Activated naive CD8-positive, alpha-beta T cell treated with anti-CD3 and anti-CD28 coated beads, Interleukin-2, amount 10 ng/mL, durations not matched to agents 7 days and 5 days (primary cell): ENCODE results near the gene ATXN1. TPM values are rescaled to one million over a fixed set of nuclear protein-coding genes. Genes with fewer than 3 reads are reported as not detected.

ENCODE experiments used
- ATAC-seq: fragments of 150-1000 bp; cut with Tn5 transposase; one replicate; pipeline ENCODE4 v1.10.0; 2021; ENCODE audit warnings: low read depth, moderate library complexity
- POLR2A ChIA-PET: fragments of 350-600 bp; sonication (Branson Sonifier 250); formaldehyde crosslinking; loops from one replicate; lab custom pipeline; 2021; ENCODE audit warnings: antibody characterized with exemption; lab: Charles Lee
- DNase-seq: peaks from one replicate; pipeline ENCODE4 v3.0.0; 2021
- H3K27ac Mint-ChIP-seq: one replicate; pipeline ENCODE4 v1.8.0; 2022; ENCODE audit warnings: mild to moderate bottlenecking, mixed read lengths
- H3K27me3 Mint-ChIP-seq: one replicate; pipeline ENCODE4 v1.8.0; 2022; ENCODE audit warnings: mild to moderate bottlenecking, moderate library complexity, mixed read lengths
- H3K36me3 Mint-ChIP-seq: one replicate; pipeline ENCODE4 v1.8.0; 2021; ENCODE audit warnings: mild to moderate bottlenecking, mixed read lengths
- H3K4me1 Mint-ChIP-seq: one replicate; pipeline ENCODE4 v1.8.0; 2021; ENCODE audit warnings: mixed read lengths
- H3K4me3 Mint-ChIP-seq: one replicate; pipeline ENCODE4 v1.8.0; 2022; ENCODE audit warnings: mild to moderate bottlenecking, moderate library complexity, mixed read lengths
- H3K9me3 Mint-ChIP-seq: one replicate; pipeline ENCODE4 v1.8.0; 2021; ENCODE audit warnings: mixed read lengths
- total RNA-seq, 2 experiments: library from RNA; stranded (reverse); gene quantifications; one replicate each; pipeline ENCODE4 v1.2.3, GENCODE V29; 2021

Gene ATXN1
- total RNA-seq, 2 experiments from 2014 or later = 63.6 to 67.2 TPM

DNA sequence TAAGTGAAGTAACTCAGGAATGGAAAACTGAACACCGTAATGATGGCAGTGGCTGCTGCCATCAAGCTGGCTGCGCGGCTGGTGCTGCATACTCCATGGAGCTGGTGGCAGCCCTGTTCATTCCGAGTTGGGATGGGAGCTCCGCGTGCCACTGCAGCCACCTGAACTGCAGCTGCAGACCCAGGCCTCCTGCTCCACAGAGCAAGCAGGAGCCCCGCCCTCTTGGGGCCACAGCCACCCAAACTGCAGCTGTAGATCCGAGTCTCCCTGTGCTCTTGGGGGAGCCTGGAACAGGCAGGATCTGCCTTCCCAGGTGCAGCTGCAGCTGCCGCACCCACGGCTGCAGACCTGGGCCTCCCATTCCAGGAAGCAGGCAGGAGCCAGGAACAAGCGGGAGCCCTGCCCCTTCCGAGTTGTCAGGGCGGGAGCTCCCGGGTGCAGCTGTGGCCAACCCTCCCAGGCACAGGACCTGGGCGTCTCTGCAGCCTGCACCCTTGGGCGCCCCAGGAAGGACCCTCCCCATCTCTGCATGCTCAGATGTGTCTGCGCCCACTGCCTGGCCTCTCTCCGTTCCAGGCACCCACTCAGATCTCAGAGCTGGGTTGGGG is 402.6 kb downstream of the ATXN1 start:
- no peak for DNase-seq
- H3K4me1 Mint-ChIP-seq = no peaks in the 10 kb centered on the region
- no peaks in the 10 kb centered on the region for H3K36me3 Mint-ChIP-seq
- no peaks in the 10 kb centered on the region for H3K27me3 Mint-ChIP-seq
- no peaks in the 10 kb centered on the region for H3K9me3 Mint-ChIP-seq
- no peak overlapping the region for H3K27ac Mint-ChIP-seq
- POLR2A ChIA-PET = no interaction called here
- no peak overlapping the region for H3K4me3 Mint-ChIP-seq
- no peak for ATAC-seq

DNA sequence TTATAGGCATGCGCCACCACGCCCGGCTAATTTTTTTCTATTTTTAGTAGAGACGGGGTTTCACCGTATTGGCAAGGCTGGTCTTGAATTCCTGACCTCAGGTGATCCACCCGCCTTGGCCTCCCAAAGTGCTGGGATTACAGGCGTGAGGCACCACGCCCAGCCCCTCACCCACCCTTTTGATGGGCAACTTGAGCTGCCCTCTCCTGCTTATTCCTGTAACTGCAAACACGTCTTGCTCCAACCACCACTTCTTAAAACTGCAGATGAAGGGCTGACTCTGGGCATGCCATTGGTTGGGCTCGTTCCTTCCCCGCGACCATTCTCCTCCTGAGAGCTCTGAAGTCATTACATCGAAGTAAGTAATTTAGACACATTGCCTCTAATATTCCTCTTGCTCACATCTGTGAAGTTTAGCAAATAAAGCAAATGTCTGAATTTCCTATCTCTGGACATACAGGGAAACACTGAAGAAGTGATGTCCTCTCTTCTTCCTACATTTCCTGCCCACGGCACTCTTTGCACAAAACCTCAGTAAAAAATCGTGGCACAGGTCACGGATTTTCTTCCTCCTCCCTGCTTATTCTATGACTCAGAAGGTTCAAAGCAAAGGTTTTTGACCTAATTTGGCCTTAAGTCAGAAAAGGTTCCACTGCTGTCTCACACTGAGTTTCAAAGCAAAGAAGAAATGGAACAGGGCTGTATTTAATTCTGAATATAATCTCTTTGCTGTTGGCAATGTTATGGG is 405.4 kb downstream of the ATXN1 start:
- Mint-ChIP-seq H3K9me3 (no peaks in the 10 kb centered on the region), H3K27ac (peak overlapping the region; percentile 8), H3K4me3 (no peak overlapping the region)

DNA sequence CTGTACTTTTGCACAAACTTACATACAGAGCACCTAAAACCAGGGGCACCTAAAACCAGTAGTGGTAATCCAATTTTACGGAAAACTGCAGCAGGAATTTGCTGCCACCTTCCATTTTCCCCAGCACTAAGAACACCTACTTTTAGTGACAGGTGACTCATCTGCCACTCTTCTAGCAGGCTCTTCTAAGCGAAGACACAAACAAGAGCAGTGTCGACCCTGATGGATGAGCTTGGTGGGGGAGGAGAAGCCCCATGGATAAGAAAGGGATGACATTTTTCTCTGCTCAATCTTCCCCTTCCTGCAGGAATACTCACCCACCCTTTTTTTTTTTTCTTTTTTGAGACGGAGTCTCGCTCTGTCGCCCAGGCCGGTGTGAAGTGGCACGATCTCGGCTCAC is 406.0 kb downstream of the ATXN1 start:
- Mint-ChIP-seq H3K4me3 (no peak overlapping the region), H3K36me3 (no peaks in the 10 kb centered on the region), H3K4me1 (peaks cover 2% of the 10 kb centered on the region), H3K27ac (no peak overlapping the region), H3K9me3 (no peaks in the 10 kb centered on the region), H3K27me3 (no peaks in the 10 kb centered on the region)
- DNase-seq (no peak), ATAC-seq (no peak)
- POLR2A ChIA-PET = no interaction called here

More for the DNA sequence above, 405.4 kb downstream of the ATXN1 start:
- Mint-ChIP-seq H3K36me3 (no peaks in the 10 kb centered on the region), H3K27me3 (no peaks in the 10 kb centered on the region), H3K4me1 (peaks cover 2% of the 10 kb centered on the region)
- DNase-seq (no peak), ATAC-seq (no peak)
- POLR2A ChIA-PET = no interaction called here

DNA sequence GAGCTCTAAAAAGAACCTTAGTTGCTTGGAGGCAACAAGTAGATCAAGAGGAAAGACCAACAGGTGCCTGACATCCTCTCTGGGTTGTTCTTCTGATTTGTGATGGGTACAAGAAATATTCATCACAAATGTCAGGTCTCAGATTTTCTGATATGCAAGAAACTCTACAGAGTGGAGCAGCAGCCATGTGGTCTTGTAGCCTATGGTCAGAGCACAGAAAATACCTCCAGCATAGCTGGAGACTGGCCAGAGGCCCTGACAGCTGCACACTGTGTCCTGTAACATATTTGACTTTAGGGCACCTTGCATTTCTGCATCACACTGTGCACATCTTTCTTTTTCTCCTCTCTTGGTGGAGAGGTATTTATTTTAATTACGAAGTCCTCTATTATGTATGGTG is 406.6 kb downstream of the ATXN1 start:
- Mint-ChIP-seq H3K4me1 (peaks cover 2% of the 10 kb centered on the region), H3K4me3 (no peak overlapping the region), H3K27ac (no peak overlapping the region), H3K36me3 (no peaks in the 10 kb centered on the region), H3K27me3 (no peaks in the 10 kb centered on the region), H3K9me3 (no peaks in the 10 kb centered on the region)
- POLR2A ChIA-PET = no interaction called here
- DNase-seq (no peak), ATAC-seq (no peak)

DNA sequence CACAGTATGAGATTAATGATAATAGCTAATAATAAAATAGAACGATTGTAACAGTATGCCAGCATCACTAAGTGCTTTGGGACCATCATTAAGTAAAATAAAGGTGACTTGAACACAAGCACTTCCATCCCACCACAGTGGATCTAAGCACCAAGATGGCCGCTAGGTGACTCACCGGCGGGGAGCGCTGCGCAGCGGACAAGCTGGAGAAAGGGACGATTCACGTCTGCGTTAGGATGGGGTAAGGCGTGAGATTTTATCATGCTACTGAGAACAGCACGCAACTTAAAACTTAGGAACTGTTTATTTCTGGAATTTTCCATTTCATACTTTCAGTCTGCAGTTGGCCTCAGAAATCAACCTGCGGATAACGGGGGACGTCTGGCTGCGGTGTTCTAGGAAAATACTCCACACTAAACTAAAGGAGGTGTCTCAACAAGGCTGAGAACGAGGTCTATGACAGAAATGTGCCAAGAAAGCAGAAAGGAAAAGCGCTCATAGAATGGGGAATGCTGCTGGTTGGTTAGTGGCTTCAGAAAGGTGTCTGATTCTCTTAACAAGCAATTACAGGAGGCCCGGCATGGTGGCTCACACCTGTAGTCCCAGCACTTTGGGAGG is 408.3 kb downstream of the ATXN1 start:
- Mint-ChIP-seq H3K9me3 (no peaks in the 10 kb centered on the region), H3K4me3 (no peak overlapping the region), H3K27ac (no peak overlapping the region), H3K36me3 (no peaks in the 10 kb centered on the region), H3K4me1 (peaks cover 2% of the 10 kb centered on the region), H3K27me3 (no peaks in the 10 kb centered on the region)
- DNase-seq (no peak), ATAC-seq (no peak)
- POLR2A ChIA-PET = no interaction called here

DNA sequence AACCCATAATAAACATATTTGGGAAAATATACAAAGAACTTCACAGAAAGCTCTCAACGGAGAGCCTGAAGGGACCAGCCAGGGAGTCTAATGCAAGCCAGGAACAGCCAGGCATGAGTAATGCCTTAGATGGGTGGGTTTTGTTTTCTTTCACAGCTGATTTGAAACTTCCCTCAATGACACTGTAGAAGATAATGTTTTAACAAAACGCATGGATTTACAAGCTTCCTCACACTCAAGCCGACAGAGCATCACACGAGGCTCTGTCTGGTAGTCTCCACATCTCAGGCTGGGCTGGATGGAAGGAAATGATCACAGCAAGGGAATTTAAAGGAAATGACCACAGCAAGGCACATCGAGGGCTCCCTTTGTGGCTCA is 409.0 kb downstream of the ATXN1 start:
- POLR2A ChIA-PET = interaction anchor here (0.6 kb wide), 1 partner anchor 138 kb away, joined by 3 read pairs; no protein-coding TSS in a partner anchor
- no peaks in the 10 kb centered on the region for H3K36me3 Mint-ChIP-seq
- no peak overlapping the region for H3K4me3 Mint-ChIP-seq
- H3K4me1 Mint-ChIP-seq = peaks cover 2% of the 10 kb centered on the region
- no peaks in the 10 kb centered on the region for H3K27me3 Mint-ChIP-seq
- no peaks in the 10 kb centered on the region for H3K9me3 Mint-ChIP-seq
- ATAC-seq (no peak), DNase-seq (no peak)
- H3K27ac Mint-ChIP-seq = no peak overlapping the region

DNA sequence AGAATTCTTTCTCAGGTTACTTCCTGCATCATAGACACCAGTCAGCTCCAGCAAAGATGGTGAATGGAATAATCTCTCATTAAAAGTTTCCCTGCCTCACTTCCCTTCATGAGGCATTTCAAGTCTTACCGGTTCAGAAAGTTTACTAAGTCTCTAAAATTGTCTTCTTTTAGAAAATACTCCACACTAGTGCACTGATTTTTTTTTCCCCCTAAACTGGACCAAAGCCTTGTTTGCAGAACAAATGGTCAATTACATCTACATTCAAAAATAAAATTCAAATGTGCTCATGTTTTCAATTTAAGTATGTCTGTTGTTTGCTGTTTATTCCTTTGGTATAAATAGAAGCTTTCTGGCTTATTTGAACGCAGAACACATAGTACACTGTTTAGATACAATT is 411.7 kb downstream of the ATXN1 start:
- Mint-ChIP-seq H3K4me1 (peaks cover 2% of the 10 kb centered on the region), H3K27ac (no peak overlapping the region), H3K9me3 (no peaks in the 10 kb centered on the region), H3K4me3 (no peak overlapping the region), H3K27me3 (no peaks in the 10 kb centered on the region), H3K36me3 (no peaks in the 10 kb centered on the region)
- ATAC-seq (no peak), DNase-seq (no peak)
- POLR2A ChIA-PET = no interaction called here

DNA sequence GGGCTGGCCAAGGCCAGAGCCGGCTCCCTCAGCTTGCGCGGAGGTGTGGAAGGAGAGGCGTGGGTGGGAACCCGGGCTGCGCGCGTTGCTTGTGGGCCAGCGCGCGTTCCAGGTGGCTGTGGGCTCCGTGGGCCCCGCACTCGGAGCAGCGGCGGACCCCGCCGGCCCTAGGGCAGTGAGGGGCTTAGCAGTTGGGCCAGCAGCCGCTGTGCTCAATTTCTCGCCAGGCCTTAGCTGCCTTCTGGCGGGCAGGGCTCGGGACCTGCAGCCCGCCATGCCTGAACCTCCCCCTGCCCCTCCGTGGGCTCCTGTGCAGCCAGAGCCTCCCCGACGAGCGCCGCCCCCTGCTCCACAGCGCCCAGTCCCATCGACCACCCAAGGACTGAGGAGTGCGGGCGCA is 414.4 kb downstream of the ATXN1 start:
- H3K36me3 Mint-ChIP-seq = no peaks in the 10 kb centered on the region
- no peak overlapping the region for H3K27ac Mint-ChIP-seq
- no peak for DNase-seq
- ATAC-seq = no peak
- H3K27me3 Mint-ChIP-seq = no peaks in the 10 kb centered on the region
- no peaks in the 10 kb centered on the region for H3K9me3 Mint-ChIP-seq
- H3K4me1 Mint-ChIP-seq = no peaks in the 10 kb centered on the region
- POLR2A ChIA-PET = no interaction called here
- H3K4me3 Mint-ChIP-seq = no peak overlapping the region

DNA sequence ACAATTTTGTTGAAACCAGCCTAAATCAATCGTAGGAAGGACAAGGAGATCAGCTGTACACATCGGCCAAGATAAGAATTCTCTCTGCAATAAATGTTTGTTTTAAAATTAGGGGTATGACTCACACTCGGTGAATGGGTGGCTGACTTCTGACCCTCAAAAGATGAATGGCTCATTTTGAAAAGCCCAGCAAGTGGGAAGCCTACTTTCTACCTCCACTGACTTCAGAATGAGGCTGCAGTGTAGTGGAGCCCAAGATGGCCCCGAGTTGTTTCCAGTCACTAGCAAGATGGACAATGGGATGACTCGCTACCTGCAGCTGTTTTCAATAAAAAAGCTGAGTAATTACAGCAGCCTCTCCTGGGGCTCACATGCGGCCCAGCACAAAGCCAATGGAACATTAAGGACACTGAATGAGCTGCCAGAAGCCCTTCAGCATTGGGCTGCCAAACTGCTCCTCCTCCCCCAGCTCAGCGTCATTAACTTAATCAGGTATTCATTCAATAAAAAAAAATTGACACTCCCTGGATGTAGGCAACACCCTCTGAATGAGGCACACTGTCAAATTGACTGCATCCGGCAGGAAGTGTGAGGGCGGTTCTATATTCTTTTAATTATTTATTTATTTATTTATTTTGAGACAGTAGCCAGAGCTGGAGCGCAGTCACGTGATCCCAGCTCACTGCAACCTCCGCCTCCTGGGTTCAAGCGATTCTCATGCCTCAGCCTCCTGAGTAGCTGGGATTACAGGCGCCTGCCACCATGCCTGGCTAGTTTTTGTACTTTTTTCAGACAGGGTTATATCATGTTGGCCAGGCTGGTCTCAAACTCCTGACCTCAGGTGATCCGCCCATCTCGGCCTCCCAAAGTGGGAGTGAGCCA is 415.6 kb downstream of the ATXN1 start:
- POLR2A ChIA-PET = no interaction called here
- H3K27me3 Mint-ChIP-seq = no peaks in the 10 kb centered on the region
- DNase-seq = no peak

DNA sequence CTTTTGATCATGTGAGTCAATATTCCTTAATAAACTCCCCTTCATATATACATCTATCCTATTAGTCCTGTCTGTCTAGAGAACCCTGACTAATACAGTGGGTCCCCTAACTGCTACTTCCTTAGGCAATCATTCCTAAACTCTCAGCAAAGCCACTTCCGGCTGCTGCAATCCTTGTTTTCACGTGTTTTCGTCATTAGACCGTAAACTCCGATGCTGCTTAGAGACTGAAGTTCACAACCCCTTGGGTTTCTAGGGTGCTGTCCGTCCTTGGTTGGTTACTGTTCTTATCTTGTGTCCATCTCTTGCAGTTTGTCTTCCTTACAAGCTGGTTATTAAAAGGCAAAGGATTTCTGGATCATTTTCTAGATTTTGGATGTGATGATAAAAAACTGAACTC is 416.5 kb downstream of the ATXN1 start:
- no peaks in the 10 kb centered on the region for H3K9me3 Mint-ChIP-seq
- H3K4me3 Mint-ChIP-seq = no peak overlapping the region
- POLR2A ChIA-PET = no interaction called here
- H3K36me3 Mint-ChIP-seq = no peaks in the 10 kb centered on the region
- no peak for DNase-seq
- H3K4me1 Mint-ChIP-seq = no peaks in the 10 kb centered on the region
- no peak overlapping the region for H3K27ac Mint-ChIP-seq
- no peak for ATAC-seq
- no peaks in the 10 kb centered on the region for H3K27me3 Mint-ChIP-seq

More for the DNA sequence above, 415.6 kb downstream of the ATXN1 start:
- no peak for ATAC-seq
- Mint-ChIP-seq H3K27ac (no peak overlapping the region), H3K4me3 (no peak overlapping the region), H3K4me1 (no peaks in the 10 kb centered on the region), H3K9me3 (no peaks in the 10 kb centered on the region), H3K36me3 (no peaks in the 10 kb centered on the region)

DNA sequence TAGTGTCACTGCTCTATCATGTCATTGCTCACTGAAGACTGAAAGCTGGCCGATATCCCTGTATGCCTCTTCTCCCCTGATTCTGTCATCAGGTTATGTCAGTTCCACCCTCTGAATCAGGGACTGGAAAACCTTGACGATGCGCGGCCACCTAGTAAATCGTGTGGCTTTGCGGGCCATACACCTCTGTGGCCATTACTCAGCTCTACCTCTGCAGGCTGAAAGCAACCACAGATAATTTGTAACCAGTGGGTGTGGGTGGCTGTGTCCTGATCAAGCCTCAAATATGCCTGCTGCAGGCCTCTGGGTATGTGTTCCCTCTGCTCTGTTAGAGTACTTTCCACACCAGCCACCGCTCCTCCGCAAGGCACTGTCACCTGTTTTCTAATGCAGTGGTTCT is 417.7 kb downstream of the ATXN1 start:
- Mint-ChIP-seq H3K27ac (no peak overlapping the region), H3K36me3 (no peaks in the 10 kb centered on the region), H3K4me1 (no peaks in the 10 kb centered on the region), H3K4me3 (no peak overlapping the region), H3K9me3 (no peaks in the 10 kb centered on the region), H3K27me3 (no peaks in the 10 kb centered on the region)
- no peak for ATAC-seq
- no peak for DNase-seq
- POLR2A ChIA-PET = no interaction called here

DNA sequence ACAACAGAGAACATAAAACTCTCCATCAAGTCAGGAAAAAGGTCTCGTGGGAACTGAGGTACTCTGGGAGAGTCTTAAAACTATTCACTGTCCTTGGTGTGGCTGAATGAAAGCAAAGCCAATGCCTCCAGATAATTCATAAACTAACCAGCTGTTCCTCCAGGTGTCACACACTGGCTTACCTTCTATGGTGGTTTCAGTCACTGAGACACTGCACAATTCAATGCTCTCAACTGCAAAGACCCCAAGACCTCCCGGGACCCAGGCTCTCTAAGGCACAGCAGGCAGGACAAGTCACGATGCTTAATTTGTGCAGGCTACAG is 422.0 kb downstream of the ATXN1 start:
- H3K9me3 Mint-ChIP-seq = no peaks in the 10 kb centered on the region
- ATAC-seq = no peak
- no peaks in the 10 kb centered on the region for H3K36me3 Mint-ChIP-seq
- DNase-seq = no peak
- H3K4me3 Mint-ChIP-seq = no peak overlapping the region
- H3K27ac Mint-ChIP-seq = no peak overlapping the region
- H3K4me1 Mint-ChIP-seq = no peaks in the 10 kb centered on the region
- no peaks in the 10 kb centered on the region for H3K27me3 Mint-ChIP-seq
- POLR2A ChIA-PET = no interaction called here

DNA sequence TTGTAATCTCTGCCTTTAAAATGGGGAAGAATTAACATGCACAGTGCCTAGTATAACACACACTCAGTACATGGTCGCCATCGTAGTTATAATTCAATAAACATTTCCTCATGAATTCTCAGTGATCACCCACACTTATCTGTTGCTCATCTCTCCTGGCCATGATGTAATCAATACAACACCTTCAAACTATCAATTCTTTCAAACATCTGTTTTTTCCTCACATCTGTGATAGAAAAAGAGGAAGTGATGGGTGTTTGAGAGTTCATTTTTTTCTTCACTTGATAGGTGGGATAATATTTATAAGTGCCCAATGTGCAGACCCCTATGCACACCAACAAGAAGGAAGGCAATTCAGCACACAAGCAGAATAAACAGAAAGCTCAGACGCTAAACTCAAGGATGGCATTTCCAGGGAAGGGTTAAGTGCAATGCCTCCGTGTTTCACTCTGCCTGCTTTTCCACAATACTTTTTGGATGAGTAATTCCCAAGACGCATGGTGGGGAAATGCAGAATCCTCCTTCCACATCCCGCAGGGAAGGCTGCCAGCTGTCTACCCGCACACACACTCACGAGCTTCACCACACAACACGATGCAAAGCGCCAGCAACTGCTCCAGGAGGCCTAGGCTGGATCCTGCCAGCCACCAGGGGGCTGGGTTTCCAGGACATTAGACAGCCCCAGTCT is 422.5 kb downstream of the ATXN1 start:
- ATAC-seq = no peak
- POLR2A ChIA-PET = no interaction called here
- H3K27me3 Mint-ChIP-seq = no peaks in the 10 kb centered on the region
- no peak for DNase-seq
- no peaks in the 10 kb centered on the region for H3K9me3 Mint-ChIP-seq
- no peak overlapping the region for H3K4me3 Mint-ChIP-seq
- no peaks in the 10 kb centered on the region for H3K4me1 Mint-ChIP-seq
- H3K36me3 Mint-ChIP-seq = no peaks in the 10 kb centered on the region
- H3K27ac Mint-ChIP-seq = no peak overlapping the region
